Epithelial cell of esophagus (primary cell): ENCODE results near the gene OVOL1.

ENCODE experiments used
- DNase-seq: peaks from one replicate; pipeline ENCODE4 v3.0.0; 2010; ENCODE audit warnings: low read depth
- H3K4me3 ChIP-seq: 2 replicates; pipeline ENCODE4 v1.5.1; 2011; ENCODE audit warnings: mild to moderate bottlenecking, low read length, control low read depth
- TF ChIP-seq, protein P1 (sequence below): IDR thresholded peaks from 2 replicates; pipeline ENCODE4 v1.5.1; 2011; ENCODE audit warnings: low read depth, mild to moderate bottlenecking, low read length, control low read depth, inconsistent platforms; ENCODE audit not compliant: insufficient read depth; ENCODE audit errors: missing control alignments

Gene OVOL1

DNA sequence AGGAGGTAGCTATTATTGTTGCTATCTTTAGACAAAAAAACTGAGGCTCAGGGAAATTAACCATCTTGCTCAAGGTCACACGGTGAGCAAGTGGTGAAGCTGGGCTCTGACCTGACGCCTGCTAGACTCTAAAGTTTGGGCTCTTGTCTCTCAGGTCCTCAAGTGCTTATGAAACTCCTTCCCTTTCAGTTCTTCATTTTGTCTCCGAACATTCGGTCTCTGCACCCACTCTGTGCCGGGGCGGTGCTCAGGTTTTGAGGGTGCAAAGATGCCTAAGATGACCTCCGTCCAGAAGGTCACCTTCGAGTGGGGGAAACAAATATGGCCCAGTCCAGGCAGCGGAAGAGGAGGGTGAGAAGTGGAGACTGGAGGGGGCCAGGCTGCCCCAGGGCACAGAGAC is 16.0 kb downstream of the OVOL1 start:
- DNase-seq: no peak
- TF ChIP-seq, protein P1, sequence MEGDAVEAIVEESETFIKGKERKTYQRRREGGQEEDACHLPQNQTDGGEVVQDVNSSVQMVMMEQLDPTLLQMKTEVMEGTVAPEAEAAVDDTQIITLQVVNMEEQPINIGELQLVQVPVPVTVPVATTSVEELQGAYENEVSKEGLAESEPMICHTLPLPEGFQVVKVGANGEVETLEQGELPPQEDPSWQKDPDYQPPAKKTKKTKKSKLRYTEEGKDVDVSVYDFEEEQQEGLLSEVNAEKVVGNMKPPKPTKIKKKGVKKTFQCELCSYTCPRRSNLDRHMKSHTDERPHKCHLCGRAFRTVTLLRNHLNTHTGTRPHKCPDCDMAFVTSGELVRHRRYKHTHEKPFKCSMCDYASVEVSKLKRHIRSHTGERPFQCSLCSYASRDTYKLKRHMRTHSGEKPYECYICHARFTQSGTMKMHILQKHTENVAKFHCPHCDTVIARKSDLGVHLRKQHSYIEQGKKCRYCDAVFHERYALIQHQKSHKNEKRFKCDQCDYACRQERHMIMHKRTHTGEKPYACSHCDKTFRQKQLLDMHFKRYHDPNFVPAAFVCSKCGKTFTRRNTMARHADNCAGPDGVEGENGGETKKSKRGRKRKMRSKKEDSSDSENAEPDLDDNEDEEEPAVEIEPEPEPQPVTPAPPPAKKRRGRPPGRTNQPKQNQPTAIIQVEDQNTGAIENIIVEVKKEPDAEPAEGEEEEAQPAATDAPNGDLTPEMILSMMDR: no peak
- no peak overlapping the region for H3K4me3 ChIP-seq

DNA sequence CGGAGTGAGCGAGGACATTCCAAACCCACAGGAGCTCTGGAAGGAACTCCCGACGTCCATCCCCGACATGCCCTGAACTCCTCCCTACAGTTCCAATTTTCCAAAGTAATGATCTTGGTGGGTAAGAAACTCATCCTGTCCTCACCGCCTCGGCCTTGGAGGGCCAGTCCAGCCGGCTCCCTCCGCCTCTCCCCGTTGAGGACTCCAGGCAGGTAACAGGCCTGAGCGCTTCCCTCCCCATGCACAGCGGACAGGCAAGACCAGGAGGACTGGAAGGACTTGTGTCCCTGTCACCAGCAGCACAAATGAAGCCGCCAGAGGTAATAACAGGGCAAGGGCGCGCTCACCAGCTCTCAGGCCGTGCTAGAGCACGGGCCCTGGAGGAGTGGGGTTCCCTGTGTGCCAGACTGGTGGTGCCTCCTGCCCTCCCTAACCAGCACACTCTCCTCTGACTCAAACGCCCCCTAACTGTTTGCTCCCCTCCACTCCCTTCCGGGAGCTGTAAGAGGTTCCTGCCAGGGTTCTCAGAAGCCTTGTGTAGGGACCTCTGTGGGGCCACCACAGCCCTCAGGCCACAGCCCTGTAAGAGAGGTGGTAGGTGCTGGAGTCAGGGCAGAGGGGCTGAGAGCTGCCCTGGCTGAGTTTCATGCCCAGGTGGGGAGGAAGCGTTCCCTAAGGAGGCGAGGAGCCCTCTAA is 17.1 kb downstream of the OVOL1 start:
- DNase-seq: no peak
- no peak overlapping the region for H3K4me3 ChIP-seq
- TF ChIP-seq, protein P1: no peak

DNA sequence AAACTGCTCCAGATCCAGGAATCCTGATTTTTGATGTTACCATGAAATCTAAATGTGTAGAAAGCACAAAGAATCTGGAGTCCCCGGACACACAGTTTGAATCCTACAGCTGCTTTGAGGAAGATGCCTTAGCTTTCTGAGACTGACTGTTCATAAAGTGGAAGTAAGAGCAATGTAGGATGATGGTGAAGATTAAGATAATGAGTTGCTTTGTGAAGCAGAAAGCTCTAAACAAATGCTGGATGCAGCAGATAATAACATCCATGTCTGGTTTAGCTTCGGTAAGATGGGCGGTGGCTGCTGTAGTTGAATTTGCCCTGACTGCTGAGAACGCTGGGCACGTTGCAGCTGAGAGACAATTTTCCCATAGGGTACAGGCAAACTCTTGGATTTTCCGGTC is 20.1 kb downstream of the OVOL1 start:
- TF ChIP-seq, protein P1: no peak
- DNase-seq: no peak
- no peak overlapping the region for H3K4me3 ChIP-seq

DNA sequence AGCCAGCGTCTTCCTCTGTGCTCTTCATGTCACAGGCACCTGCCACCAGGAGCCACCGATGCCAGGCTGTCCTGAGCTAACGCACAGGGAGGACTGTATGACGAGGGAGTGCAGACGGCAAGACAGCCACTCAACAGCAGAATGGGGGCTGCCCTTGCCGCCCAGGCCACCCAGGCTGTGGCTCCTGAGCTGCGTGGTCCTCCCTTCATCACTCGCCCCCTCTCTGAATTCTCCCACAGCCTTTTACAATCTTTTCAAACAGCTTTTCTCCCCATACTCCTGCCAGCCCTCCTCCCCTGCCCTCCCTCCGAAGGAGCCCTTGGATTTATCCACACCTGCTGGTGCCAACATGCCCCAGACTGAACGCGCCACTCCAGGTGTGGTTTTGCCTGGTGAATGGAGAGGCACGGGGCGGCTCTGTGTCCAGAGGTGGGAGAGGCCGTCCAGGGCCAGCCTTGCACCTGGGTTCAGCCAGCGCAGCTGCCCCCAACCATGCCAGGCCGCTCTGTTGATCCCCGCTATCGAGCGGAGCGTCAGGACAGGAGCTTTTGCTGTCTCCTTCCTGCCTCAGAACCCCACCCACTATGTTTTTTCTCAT is 22.0 kb downstream of the OVOL1 start:
- DNase-seq: no peak
- TF ChIP-seq, protein P1: no peak
- no peak overlapping the region for H3K4me3 ChIP-seq

DNA sequence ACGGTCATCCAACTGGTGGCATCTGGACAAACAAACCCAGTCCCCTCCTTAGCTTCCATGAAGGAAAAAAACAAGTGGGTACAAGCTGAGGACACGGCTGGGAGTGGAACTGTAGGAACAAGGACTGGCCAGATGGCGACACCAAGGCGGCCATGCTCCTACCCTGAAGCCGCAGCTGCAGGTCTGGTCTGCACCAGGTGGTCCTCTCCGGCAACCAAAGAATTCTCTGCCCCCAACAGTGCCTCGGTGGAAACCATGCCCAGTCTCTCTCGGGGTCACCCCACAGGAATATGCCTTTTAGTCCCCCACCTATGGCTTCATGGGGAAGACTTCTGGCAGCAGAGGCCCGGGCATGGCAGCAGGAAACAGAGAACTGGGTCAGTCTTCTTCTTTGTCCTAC is 22.6 kb downstream of the OVOL1 start:
- no peak for DNase-seq
- no peak overlapping the region for H3K4me3 ChIP-seq
- TF ChIP-seq, protein P1: no peak

DNA sequence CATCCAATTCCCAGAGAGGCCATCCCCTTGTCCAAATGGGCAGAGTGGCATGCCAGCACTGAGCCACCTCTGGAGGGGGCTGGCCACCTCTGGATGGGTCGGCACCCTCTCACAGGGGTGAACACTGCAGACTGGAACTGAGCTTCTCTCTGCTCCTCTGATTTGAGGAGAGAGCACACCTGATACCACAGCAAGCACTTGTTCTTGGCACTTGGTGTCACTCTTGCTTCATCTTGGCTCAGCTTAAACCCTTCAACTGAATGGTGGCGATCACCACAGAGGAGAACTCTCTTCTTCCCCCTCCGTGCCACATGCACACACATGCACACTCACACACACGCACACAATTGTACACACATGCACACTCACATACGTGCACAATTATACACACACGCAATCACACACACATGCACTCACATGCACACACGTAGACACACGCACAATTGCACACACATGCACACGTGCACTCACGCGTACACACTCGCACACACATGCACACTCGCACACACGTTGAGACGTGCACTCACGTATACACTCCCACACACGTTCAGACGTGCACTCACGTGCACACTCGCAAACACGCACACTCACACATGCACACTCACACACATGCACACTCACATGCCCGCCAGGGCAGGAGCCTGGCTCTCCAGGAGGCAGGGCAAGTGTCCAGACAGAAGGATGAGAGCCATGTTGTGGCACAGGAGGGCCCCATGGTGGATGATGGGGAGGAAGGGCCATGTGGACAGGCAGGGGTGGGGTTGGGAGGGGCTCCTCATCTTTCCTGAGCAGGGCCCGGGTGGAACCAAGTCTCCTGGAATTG is 23.4 kb downstream of the OVOL1 start:
- TF ChIP-seq, protein P1: no peak
- DNase-seq: no peak
- no peak overlapping the region for H3K4me3 ChIP-seq
